ENCODE measurements around the gene NECTIN3.

DNA sequence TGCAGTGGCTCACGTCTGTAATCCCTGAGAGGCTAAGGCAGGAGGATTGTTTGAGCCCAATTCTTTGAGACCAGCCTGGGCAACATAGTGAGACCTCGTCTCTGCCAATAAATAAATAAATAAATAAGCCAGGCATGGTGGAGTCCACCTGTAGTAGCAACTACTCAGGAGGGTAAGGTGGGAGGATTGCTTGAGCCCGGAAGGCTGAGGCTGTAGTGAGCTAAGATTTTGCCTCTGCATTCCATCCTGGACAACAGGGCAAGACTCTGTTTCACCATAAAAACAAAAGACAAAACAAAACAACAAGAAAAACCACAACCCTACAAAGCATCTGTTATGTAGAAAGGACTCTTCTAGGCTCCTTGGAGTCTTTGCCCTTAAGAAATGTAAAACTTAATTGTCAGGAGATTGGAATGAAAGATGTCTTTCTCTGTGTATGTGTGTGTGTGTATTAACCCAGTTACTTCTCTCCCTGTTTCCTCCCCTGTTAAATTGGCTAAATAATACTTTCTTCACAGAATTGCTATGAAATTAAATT lies 9.5 kb downstream of the NECTIN3 start:
- TF ChIP-seq, protein P1, sequence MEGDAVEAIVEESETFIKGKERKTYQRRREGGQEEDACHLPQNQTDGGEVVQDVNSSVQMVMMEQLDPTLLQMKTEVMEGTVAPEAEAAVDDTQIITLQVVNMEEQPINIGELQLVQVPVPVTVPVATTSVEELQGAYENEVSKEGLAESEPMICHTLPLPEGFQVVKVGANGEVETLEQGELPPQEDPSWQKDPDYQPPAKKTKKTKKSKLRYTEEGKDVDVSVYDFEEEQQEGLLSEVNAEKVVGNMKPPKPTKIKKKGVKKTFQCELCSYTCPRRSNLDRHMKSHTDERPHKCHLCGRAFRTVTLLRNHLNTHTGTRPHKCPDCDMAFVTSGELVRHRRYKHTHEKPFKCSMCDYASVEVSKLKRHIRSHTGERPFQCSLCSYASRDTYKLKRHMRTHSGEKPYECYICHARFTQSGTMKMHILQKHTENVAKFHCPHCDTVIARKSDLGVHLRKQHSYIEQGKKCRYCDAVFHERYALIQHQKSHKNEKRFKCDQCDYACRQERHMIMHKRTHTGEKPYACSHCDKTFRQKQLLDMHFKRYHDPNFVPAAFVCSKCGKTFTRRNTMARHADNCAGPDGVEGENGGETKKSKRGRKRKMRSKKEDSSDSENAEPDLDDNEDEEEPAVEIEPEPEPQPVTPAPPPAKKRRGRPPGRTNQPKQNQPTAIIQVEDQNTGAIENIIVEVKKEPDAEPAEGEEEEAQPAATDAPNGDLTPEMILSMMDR (IDR thresholded peaks at IDR 0.05 in 4 of 5, conservative IDR thresholded peaks at IDR 0.05 in 1 of 5), result no peak
- no peak for TF ChIP-seq POLR2A (IDR thresholded peaks at IDR 0.05)

All from gastrocnemius medialis (tissue), 4 donors.